Measurements from ENCODE around the gene ID1.

ID1 gene

DNA sequence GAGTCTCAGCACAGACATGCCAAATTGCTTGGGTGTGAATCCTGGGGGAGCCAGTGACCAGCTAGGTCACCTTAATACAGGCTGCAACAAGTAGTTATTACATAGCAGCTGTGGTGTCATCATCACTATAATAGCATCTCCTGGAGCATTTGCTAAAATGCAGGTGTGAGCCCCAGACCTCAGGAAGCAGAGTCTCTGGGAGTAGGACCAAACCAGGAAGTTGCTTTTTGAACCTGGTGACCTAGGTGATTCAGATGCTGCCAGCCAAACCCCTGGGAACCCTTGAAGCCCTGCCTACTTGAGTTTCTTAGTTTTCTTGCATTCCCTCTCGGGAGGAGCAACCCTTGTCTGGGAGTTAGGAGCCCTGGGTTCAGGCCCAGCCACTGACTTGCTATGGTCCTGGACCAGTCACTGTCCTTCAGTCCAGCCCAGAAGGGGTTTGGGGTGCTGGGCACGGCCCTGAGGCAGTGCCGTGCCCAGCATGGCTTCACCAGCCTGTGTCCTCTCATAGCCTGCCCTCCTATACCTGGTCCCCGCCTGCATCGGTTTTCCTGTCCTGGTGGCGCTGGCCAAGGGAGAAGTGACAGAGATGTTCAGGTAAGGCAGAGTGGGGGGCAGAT, 39.3 kb upstream of the ID1 start:
- no peak for DNase-seq (ENCODE audit: extremely low read depth, low read depth)
- TF ChIP-seq, protein P1, sequence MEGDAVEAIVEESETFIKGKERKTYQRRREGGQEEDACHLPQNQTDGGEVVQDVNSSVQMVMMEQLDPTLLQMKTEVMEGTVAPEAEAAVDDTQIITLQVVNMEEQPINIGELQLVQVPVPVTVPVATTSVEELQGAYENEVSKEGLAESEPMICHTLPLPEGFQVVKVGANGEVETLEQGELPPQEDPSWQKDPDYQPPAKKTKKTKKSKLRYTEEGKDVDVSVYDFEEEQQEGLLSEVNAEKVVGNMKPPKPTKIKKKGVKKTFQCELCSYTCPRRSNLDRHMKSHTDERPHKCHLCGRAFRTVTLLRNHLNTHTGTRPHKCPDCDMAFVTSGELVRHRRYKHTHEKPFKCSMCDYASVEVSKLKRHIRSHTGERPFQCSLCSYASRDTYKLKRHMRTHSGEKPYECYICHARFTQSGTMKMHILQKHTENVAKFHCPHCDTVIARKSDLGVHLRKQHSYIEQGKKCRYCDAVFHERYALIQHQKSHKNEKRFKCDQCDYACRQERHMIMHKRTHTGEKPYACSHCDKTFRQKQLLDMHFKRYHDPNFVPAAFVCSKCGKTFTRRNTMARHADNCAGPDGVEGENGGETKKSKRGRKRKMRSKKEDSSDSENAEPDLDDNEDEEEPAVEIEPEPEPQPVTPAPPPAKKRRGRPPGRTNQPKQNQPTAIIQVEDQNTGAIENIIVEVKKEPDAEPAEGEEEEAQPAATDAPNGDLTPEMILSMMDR (IDR thresholded peaks at IDR 0.05; ENCODE audit: low read depth, low read length) = no peak

DNA sequence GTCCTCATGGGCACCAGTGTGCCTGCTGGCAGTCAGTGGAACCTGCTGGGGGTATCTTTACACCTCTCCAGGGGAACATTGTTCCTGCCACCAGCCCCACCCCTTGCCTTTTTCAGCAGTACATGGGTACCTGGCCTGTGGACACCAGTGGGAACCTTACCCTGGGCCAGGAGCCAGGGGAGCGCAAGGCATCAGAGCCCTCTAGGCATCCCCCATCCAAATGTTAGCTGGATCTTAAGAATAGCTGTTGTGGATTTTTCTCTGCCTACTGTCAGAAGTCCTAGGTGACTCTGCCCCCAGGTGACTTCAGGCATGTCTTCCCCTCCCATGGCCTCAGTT, 38.8 kb upstream of the ID1 start:
- TF ChIP-seq, protein P1 (IDR thresholded peaks at IDR 0.05; ENCODE audit: low read depth, low read length) = no peak
- no peak for DNase-seq (ENCODE audit: extremely low read depth, low read depth)

DNA sequence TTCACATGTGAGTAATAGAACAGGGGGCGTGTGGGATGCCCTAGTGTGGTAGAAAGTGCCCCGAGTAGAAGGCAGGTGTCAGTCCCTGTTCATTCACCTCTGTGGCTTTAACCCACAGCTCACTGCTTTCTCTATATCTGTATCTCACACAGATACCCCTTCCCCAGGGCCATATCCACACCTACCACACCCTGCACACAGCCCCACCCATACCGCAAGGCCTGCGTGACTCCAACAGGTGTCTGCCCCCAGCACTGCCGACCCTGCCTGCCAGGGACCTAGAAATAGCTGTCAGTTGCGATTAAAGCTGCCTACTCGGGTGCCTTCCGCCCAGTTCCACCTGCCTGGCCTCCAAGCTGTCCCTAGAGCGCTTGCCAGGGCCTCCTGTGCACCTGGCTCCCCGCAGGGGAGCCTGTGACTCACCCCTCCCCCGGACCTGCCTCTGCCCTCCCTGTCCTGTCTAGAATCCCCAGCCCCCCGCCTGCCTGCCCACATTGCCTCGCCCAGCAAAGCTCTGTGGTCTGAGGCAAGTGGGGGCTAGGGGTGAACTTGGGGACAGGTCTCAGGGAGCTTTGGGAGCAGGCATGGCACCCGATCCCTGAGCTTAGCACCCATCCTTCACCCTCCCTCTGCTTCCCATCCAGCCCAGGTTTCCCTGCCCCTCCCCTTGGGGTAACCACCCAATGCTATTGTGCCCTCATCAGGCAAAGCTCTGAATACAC, 38.3 kb upstream of the ID1 start:
- TF ChIP-seq, protein P1 (IDR thresholded peaks at IDR 0.05; ENCODE audit: low read depth, low read length) = no peak
- no peak for DNase-seq (ENCODE audit: extremely low read depth, low read depth)

DNA sequence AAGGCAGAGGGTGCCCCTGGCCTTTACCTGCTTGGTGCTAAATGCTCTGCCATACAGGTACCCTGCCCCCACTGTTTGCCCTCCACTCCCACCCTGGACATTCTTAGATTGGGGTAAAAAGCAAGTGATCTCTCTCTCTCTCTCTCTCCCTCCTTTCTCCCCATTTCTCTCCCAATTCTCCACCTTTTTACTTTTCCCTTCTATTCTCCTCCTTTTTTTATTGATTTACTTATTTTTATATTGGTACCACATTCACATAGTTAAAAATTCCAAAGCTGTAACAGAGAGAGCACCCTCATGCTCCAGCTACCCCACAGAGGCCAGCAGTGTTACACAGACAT, 37.7 kb upstream of the ID1 start:
- DNase-seq (ENCODE audit: extremely low read depth, low read depth) = no peak
- TF ChIP-seq, protein P1 (IDR thresholded peaks at IDR 0.05; ENCODE audit: low read depth, low read length) = no peak

DNA sequence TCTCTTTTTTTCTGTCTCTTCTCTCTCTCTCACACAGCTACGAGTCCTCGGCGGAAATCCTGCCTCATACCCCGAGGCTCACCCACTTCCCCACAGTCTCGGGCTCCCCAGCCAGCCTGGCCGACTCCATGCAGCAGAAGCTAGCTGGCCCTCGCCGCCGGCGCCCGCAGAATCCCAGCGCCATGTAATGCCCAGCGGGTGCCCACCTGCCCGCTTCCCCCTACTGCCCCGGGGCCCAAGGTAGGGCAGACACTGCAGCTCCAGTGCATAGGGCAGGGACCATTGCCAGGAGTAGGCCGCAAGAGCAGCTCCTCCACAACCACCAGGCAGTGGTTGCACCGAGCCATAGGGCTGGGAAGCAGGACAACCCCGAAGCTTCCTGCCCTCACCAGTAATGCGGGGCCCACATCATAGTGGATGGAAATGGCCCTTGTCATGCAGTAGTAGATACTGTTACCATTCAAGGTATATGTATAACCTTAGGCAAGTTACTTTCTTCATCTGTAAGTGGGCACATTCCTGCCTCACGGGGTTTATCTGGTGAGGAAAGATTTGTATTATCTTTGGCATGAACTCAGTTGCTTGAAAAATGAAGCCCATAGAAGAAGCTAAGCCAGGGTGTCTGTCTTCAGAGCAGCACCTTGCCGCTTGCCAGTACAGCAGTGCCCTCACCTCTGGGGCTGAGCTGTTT, 36.9 kb upstream of the ID1 start:
- DNase-seq (ENCODE audit: extremely low read depth, low read depth) = no peak
- TF ChIP-seq, protein P1 (IDR thresholded peaks at IDR 0.05; ENCODE audit: low read depth, low read length) = no peak; the same call in 1 of the 2 replicates

DNA sequence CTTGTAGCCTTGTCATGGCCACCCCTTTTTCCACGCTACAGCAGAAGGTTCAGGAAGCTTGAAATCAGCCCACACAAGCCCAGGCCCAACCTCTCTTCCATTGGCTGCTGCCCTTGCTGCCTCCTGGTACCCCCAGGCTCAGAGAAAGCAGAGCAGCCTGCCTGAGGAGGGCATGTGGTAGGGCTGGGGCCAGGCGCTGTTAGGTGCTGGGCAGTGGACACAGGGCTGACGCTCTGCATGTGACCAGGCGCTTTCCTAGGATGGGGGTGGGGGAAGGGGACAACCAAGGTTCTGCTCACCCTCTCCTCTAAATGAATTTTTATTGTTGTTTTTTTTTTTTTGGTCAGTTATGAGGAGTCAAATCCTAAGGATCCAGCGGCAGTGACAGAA, 36.3 kb upstream of the ID1 start:
- TF ChIP-seq, protein P1 (IDR thresholded peaks at IDR 0.05; ENCODE audit: low read depth, low read length) = no peak
- no peak for DNase-seq (ENCODE audit: extremely low read depth, low read depth)
